Activated T-helper 1 cell treated with anti-CD3 and anti-CD28 coated beads, Interleukin-12 subunit alpha, Interleukin-12 subunit beta, Interleukin-2, Interleukin-4 antibody, amounts not matched to agents 30 ng/mL and 10 ng/mL and 1 ng/mL, durations not matched to agents 14 hours and 24 hours and 36 hours (primary cell): ENCODE measurements around the gene PHF23. TPM values are rescaled to one million over a fixed set of nuclear protein-coding genes. Genes with fewer than 3 reads are reported as not detected.

Source experiments
- DNase-seq: peaks from one replicate; pipeline ENCODE4 v3.0.0; 2021; ENCODE audit warnings: low spot score
- H3K27ac Mint-ChIP-seq: one replicate; pipeline ENCODE4 v1.8.0; 2021; ENCODE audit warnings: mild to moderate bottlenecking, mixed read lengths
- H3K27me3 Mint-ChIP-seq: one replicate; pipeline ENCODE4 v1.8.0; 2022; ENCODE audit warnings: mild to moderate bottlenecking, moderate library complexity, mixed read lengths; ENCODE audit not compliant: insufficient read depth
- H3K36me3 Mint-ChIP-seq: one replicate; pipeline ENCODE4 v1.8.0; 2021; ENCODE audit warnings: low read depth, mixed read lengths
- H3K4me1 Mint-ChIP-seq: one replicate; pipeline ENCODE4 v1.8.0; 2021; ENCODE audit warnings: low read depth, mixed read lengths
- H3K4me3 Mint-ChIP-seq: one replicate; pipeline ENCODE4 v1.8.0; 2021; ENCODE audit warnings: mild to moderate bottlenecking, moderate library complexity, mixed read lengths
- H3K9me3 Mint-ChIP-seq: one replicate; pipeline ENCODE4 v1.8.0; 2021; ENCODE audit warnings: mixed read lengths
- intact Hi-C: fragments of 100-400 bp; cut with micrococcal nuclease; formaldehyde crosslinking; loops from one replicate; pipeline ENCODE4 v1.15.1; 2024
- total RNA-seq: library from RNA; stranded (reverse); gene quantifications from 2 replicates; pipeline ENCODE4 v1.2.3, GENCODE V29; 2022

The PHF23 gene
- total RNA-seq, 1 donor from 2014 or later, result 55.4 TPM

GRCh38 chr17:7241090-7241733 is 2.0 kb upstream of the PHF23 start:
- Mint-ChIP-seq H3K9me3 (no peaks in the 10 kb centered on the region), H3K4me1 (peaks cover 49% of the 10 kb centered on the region), H3K27me3 (no peaks in the 10 kb centered on the region), H3K27ac (peak overlapping the region; percentile 93), H3K36me3 (peaks cover 40% of the 10 kb centered on the region), H3K4me3 (peak overlapping the region; percentile 97)
- no peak for DNase-seq
- intact Hi-C loops, result no loop called here

GRCh38 chr17:7240375-7240774 is 1.1 kb upstream of the PHF23 start:
- intact Hi-C loops, result no loop called here
- H3K9me3 Mint-ChIP-seq, result no peaks in the 10 kb centered on the region
- peak overlapping the region; percentile 15 for H3K27ac Mint-ChIP-seq
- peaks cover 58% of the 10 kb centered on the region for H3K4me1 Mint-ChIP-seq
- no peaks in the 10 kb centered on the region for H3K27me3 Mint-ChIP-seq
- H3K4me3 Mint-ChIP-seq, result peak overlapping the region; percentile 97
- no peak for DNase-seq
- peaks cover 42% of the 10 kb centered on the region for H3K36me3 Mint-ChIP-seq

- Mint-ChIP-seq H3K27ac (peak overlapping the region; percentile 94), H3K36me3 (peaks cover 42% of the 10 kb centered on the region), H3K9me3 (no peaks in the 10 kb centered on the region), H3K4me1 (peaks cover 67% of the 10 kb centered on the region), H3K27me3 (no peaks in the 10 kb centered on the region), H3K4me3 (peak overlapping the region; percentile 97)
- DNase-seq, result no peak
- intact Hi-C loops, result loop anchor here (1.0 kb wide), 7 partner anchors 14 to 197 kb away; partner anchors contain the start of genes EIF5A, ELP5, SLC2A4 and TMEM102
Measured at GRCh38 chr17:7238420-7239090, 702 bp downstream of the PHF23 start.

GRCh38 chr17:7237761-7238419 is 1.4 kb downstream of the PHF23 start:
- Mint-ChIP-seq H3K4me3 (peak overlapping the region; percentile 97), H3K9me3 (no peaks in the 10 kb centered on the region), H3K4me1 (peaks cover 69% of the 10 kb centered on the region), H3K36me3 (peaks cover 38% of the 10 kb centered on the region), H3K27ac (peak overlapping the region; percentile 92), H3K27me3 (no peaks in the 10 kb centered on the region)
- intact Hi-C loops, result no loop called here
- DNase-seq, result peak; percentile 78

GRCh38 chr17:7237266-7237760 is 1.9 kb downstream of the PHF23 start:
- no peaks in the 10 kb centered on the region for H3K9me3 Mint-ChIP-seq
- peaks cover 67% of the 10 kb centered on the region for H3K4me1 Mint-ChIP-seq
- peak overlapping the region; percentile 97 for H3K4me3 Mint-ChIP-seq
- intact Hi-C loops, result no loop called here
- no peaks in the 10 kb centered on the region for H3K27me3 Mint-ChIP-seq
- peaks cover 38% of the 10 kb centered on the region for H3K36me3 Mint-ChIP-seq
- DNase-seq, result no peak
- H3K27ac Mint-ChIP-seq, result peak overlapping the region; percentile 92

GRCh38 chr17:7236808-7237207 is 2.4 kb downstream of the PHF23 start:
- Mint-ChIP-seq H3K4me3 (peak overlapping the region; percentile 97), H3K36me3 (peaks cover 37% of the 10 kb centered on the region), H3K27me3 (no peaks in the 10 kb centered on the region), H3K4me1 (peaks cover 68% of the 10 kb centered on the region), H3K9me3 (no peaks in the 10 kb centered on the region), H3K27ac (peak overlapping the region; percentile 92)
- no peak for DNase-seq
- intact Hi-C loops, result no loop called here

- Mint-ChIP-seq H3K36me3 (peaks cover 36% of the 10 kb centered on the region), H3K27me3 (no peaks in the 10 kb centered on the region), H3K4me3 (peak overlapping the region; percentile 91), H3K9me3 (no peaks in the 10 kb centered on the region), H3K4me1 (peaks cover 61% of the 10 kb centered on the region), H3K27ac (peak overlapping the region; percentile 67)
- no peak for DNase-seq
- intact Hi-C loops, result no loop called here
Measured at GRCh38 chr17:7235693-7236665, 3.3 kb downstream of the PHF23 start.

- H3K4me3 Mint-ChIP-seq, result peak within 1 kb of the TSS; percentile 91
- peaks cover 46% of the 10 kb centered on the region for H3K4me1 Mint-ChIP-seq
- intact Hi-C loops, result loop anchor here (1.0 kb wide), 3 partner anchors 15 to 29 kb away; partner anchors contain the start of genes ACADVL and DLG4
- H3K36me3 Mint-ChIP-seq, result peaks cover 35% of the 10 kb centered on the region
- H3K27ac Mint-ChIP-seq, result peak within 1 kb of the TSS; percentile 92
- no peaks in the 10 kb centered on the region for H3K9me3 Mint-ChIP-seq
- no peaks in the 10 kb centered on the region for H3K27me3 Mint-ChIP-seq
- peak; percentile 93 for DNase-seq
Measured at GRCh38 chr17:7234083-7234951, 4.9 kb downstream of the PHF23 start, which contains the start of gene DVL2. DVL2 (minus strand) TSS chr17:7234517; CDS start chr17:7234262, 255 bp downstream.

- H3K36me3 Mint-ChIP-seq, result peaks cover 40% of the 10 kb centered on the region
- no peaks in the 10 kb centered on the region for H3K9me3 Mint-ChIP-seq
- intact Hi-C loops, result loop anchor here (1.0 kb wide), 3 partner anchors 14 to 28 kb away; partner anchors contain the start of genes ACADVL and DLG4
- peaks cover 46% of the 10 kb centered on the region for H3K4me1 Mint-ChIP-seq
- H3K4me3 Mint-ChIP-seq, result peak overlapping the region; percentile 91
- DNase-seq, result no peak
- peak overlapping the region; percentile 79 for H3K27ac Mint-ChIP-seq
- no peaks in the 10 kb centered on the region for H3K27me3 Mint-ChIP-seq
Measured at GRCh38 chr17:7233701-7234082, 5.6 kb downstream of the PHF23 start.

- no peak overlapping the region for H3K27ac Mint-ChIP-seq
- H3K4me3 Mint-ChIP-seq, result peak overlapping the region; percentile 91
- no peaks in the 10 kb centered on the region for H3K9me3 Mint-ChIP-seq
- H3K27me3 Mint-ChIP-seq, result no peaks in the 10 kb centered on the region
- peaks cover 48% of the 10 kb centered on the region for H3K36me3 Mint-ChIP-seq
- no peak for DNase-seq
- intact Hi-C loops, result no loop called here
- peaks cover 48% of the 10 kb centered on the region for H3K4me1 Mint-ChIP-seq
Measured at GRCh38 chr17:7232114-7232513, 7.1 kb downstream of the PHF23 start.

- intact Hi-C loops, result no loop called here
- Mint-ChIP-seq H3K27me3 (no peaks in the 10 kb centered on the region), H3K36me3 (peaks cover 33% of the 10 kb centered on the region)
Measured at GRCh38 chr17:7229504-7229903, 9.8 kb downstream of the PHF23 start.

More at GRCh38 chr17:7229504-7229903, 9.8 kb downstream of the PHF23 start:
- no peaks in the 10 kb centered on the region for H3K9me3 Mint-ChIP-seq
- no peak for DNase-seq
- H3K4me1 Mint-ChIP-seq, result peaks cover 25% of the 10 kb centered on the region
- no peak overlapping the region for H3K4me3 Mint-ChIP-seq
- H3K27ac Mint-ChIP-seq, result no peak overlapping the region
